Fibroblast of lung (primary cell): ENCODE results near the gene KBTBD13. TPM values are rescaled to one million over a fixed set of nuclear protein-coding genes. Genes with fewer than 3 reads are reported as not detected.

ENCODE experiments used
- DNase-seq, 2 donors: peaks; one replicate each; pipeline versions ENCODE4 v3.0.0 to v3.0.0-alpha.2; 2010; ENCODE audit warnings: low read depth in 2 of 2
- H2AFZ ChIP-seq: 2 replicates; pipeline ENCODE4 v1.5.1; 2012; ENCODE audit warnings: low read length, control low read depth, inconsistent platforms
- H3K27ac ChIP-seq: 2 replicates; pipeline ENCODE4 v1.5.1; 2011; ENCODE audit warnings: low read length, control low read depth; ENCODE audit not compliant: insufficient read depth
- H3K27me3 ChIP-seq: 2 replicates; pipeline ENCODE4 v1.5.1; 2011; ENCODE audit warnings: mild to moderate bottlenecking, low read length; ENCODE audit not compliant: control insufficient read depth, insufficient read depth
- H3K36me3 ChIP-seq: 2 replicates; pipeline ENCODE4 v1.5.1; 2011; ENCODE audit warnings: low read length; ENCODE audit not compliant: control insufficient read depth, insufficient read depth
- H3K4me1 ChIP-seq: 2 replicates; pipeline ENCODE4 v1.5.1; 2011; ENCODE audit warnings: low read length; ENCODE audit not compliant: control insufficient read depth, insufficient read depth; ENCODE audit errors: extremely low read depth
- H3K4me2 ChIP-seq: 2 replicates; pipeline ENCODE4 v1.5.1; 2011; ENCODE audit warnings: low read length, control low read depth; ENCODE audit not compliant: insufficient read depth; ENCODE audit errors: extremely low read depth
- H3K4me3 ChIP-seq, 4 experiments: fragments of 200-600 bp in 1 of 4; sonication (generic) in 1 of 4; replicated peaks in 1 of 4; 2 replicates each; pipeline ENCODE4 v1.5.1; 2011 to 2016; ENCODE audit warnings: low read length in 4 of 4, low read depth in 3 of 4, mild to moderate bottlenecking in 3 of 4, control low read depth in 2 of 4, inconsistent platforms in 1 of 4, mixed read lengths in 1 of 4; ENCODE audit not compliant: insufficient read depth in 1 of 4; ENCODE audit errors: control extremely low read depth in 1 of 4
- H3K79me2 ChIP-seq: 2 replicates; pipeline ENCODE4 v1.5.1; 2012; ENCODE audit warnings: mild to moderate bottlenecking, low read length, inconsistent platforms; ENCODE audit not compliant: control insufficient read depth, insufficient read depth
- H3K9ac ChIP-seq: 2 replicates; pipeline ENCODE4 v1.5.1; 2011; ENCODE audit warnings: mild to moderate bottlenecking, low read length, control low read depth; ENCODE audit not compliant: insufficient read depth
- H3K9me3 ChIP-seq: 2 replicates; pipeline ENCODE4 v1.5.1; 2012; ENCODE audit warnings: low read depth, low read length; ENCODE audit not compliant: control insufficient read depth, insufficient read depth
- H4K20me1 ChIP-seq: 2 replicates; pipeline ENCODE4 v1.5.1; 2011; ENCODE audit warnings: low read length; ENCODE audit not compliant: control insufficient read depth, insufficient read depth; ENCODE audit errors: extremely low read depth
- CTCF ChIP-seq, 2 donors: IDR thresholded peaks in 1 of 2; conservative IDR thresholded peaks in 1 of 2; 1 replicate in 1 of 2; 2 replicates in 1 of 2; pipeline ENCODE4 v1.5.1; 2011 to 2012; ENCODE audit warnings: low read length in 2 of 2, control low read depth in 1 of 2, inconsistent platforms in 1 of 2, low read depth in 1 of 2, mild to moderate bottlenecking in 1 of 2
- EZH2 ChIP-seq: IDR thresholded peaks from 2 replicates; pipeline ENCODE4 v1.5.1; 2012; ENCODE audit warnings: low read length, control low read depth, mild to moderate bottlenecking; ENCODE audit errors: missing control alignments
- polyA plus RNA-seq, 2 donors: library from polyadenylated mRNA; depleted of rRNA in 1 of 2; stranded (reverse) in 1 of 2; unstranded in 1 of 2; fragments of >200 nt; gene quantifications; 2 replicates each; pipeline ENCODE4 v1.2.1, GENCODE V29; 2011 to 2012; ENCODE audit warnings: missing spikeins in 1 of 2
- total RNA-seq: library from RNA; depleted of rRNA; stranded (reverse); fragments of >200 nt; gene quantifications from 2 replicates; pipeline ENCODE4 v1.2.1, GENCODE V29; 2014

Gene KBTBD13
- total and polyA plus RNA-seq, 2 donors (not counting 1 experiment from before 2014, with no cell fraction given) = 0.02 TPM; not detected in 1

- Histone ChIP-seq H3K4me2 (peak overlapping the region; percentile 49), H3K27ac (peak overlapping the region; percentile 78), H3K4me1 (peaks cover 44% of the 10 kb centered on the region), H3K36me3 (no peaks in the 10 kb centered on the region), H3K27me3 (peaks cover 9% of the 10 kb centered on the region), H4K20me1 (no peaks in the 10 kb centered on the region), H3K4me3 (peak overlapping the region in 2 of 4 experiments; percentile 27 to 80), H3K9me3 (no peaks in the 10 kb centered on the region), H2AFZ (no peak overlapping the region), H3K9ac (no peak overlapping the region), H3K79me2 (no peaks in the 10 kb centered on the region)
- no peak for DNase-seq
- TF ChIP-seq EZH2 = no peak
- TF ChIP-seq CTCF (conservative IDR thresholded peaks at IDR 0.05 in 1 of 2, IDR thresholded peaks at IDR 0.05 in 1 of 2; ENCODE audit: low read depth in 1 of 2, low read length in 2 of 2) = no peak
Measured at GRCh38 chr15:65068403-65068788, 8.2 kb upstream of the KBTBD13 start.

GRCh38 chr15:65069179-65069578 is 7.4 kb upstream of the KBTBD13 start:
- TF ChIP-seq CTCF (conservative IDR thresholded peaks at IDR 0.05 in 1 of 2, IDR thresholded peaks at IDR 0.05 in 1 of 2; ENCODE audit: low read depth in 1 of 2, low read length in 2 of 2) (no peak), EZH2 (no peak)
- Histone ChIP-seq H3K4me2 (no peak overlapping the region), H3K36me3 (no peaks in the 10 kb centered on the region), H4K20me1 (no peaks in the 10 kb centered on the region), H3K79me2 (no peaks in the 10 kb centered on the region), H3K27ac (peak overlapping the region; percentile 78), H3K27me3 (peaks cover 9% of the 10 kb centered on the region), H2AFZ (no peak overlapping the region), H3K4me1 (peaks cover 44% of the 10 kb centered on the region), H3K4me3 (no peak overlapping the region), H3K9ac (no peak overlapping the region), H3K9me3 (no peaks in the 10 kb centered on the region)
- DNase-seq = peak; percentile 95 to 100

GRCh38 chr15:65069779-65070546 is 6.6 kb upstream of the KBTBD13 start:
- Histone ChIP-seq H3K4me2 (peak overlapping the region; percentile 47), H3K4me3 (no peak overlapping the region), H4K20me1 (no peaks in the 10 kb centered on the region), H3K4me1 (peaks cover 44% of the 10 kb centered on the region), H3K79me2 (no peaks in the 10 kb centered on the region), H2AFZ (no peak overlapping the region), H3K27me3 (peaks cover 7% of the 10 kb centered on the region), H3K27ac (peak overlapping the region; percentile 68), H3K36me3 (no peaks in the 10 kb centered on the region), H3K9me3 (no peaks in the 10 kb centered on the region), H3K9ac (no peak overlapping the region)
- DNase-seq = no peak
- no peak for TF ChIP-seq CTCF (conservative IDR thresholded peaks at IDR 0.05 in 1 of 2, IDR thresholded peaks at IDR 0.05 in 1 of 2; ENCODE audit: low read depth in 1 of 2, low read length in 2 of 2)
- TF ChIP-seq EZH2 = no peak
